K562 (cell line): ENCODE measurements around the gene GALNT18.

ENCODE experiments used
- AFF4 ChIP-seq: sonication (generic); formaldehyde crosslinking; IDR thresholded peaks from 2 replicates; pipeline ENCODE4 v1.8.0; 2023; ENCODE audit warnings: mild to moderate bottlenecking, missing genetic modification reagents
- E2F4 ChIP-seq: sonication (generic); formaldehyde crosslinking; IDR thresholded peaks from 2 replicates; pipeline ENCODE4 v1.8.0; 2022; ENCODE audit warnings: mild to moderate bottlenecking, low read depth, missing genetic modification reagents
- EHMT2 ChIP-seq: fragments of 450-650 bp; IDR thresholded peaks from 2 replicates; pipeline ENCODE4 v1.6.1; 2018; ENCODE audit warnings: antibody characterized with exemption
- MTF1 ChIP-seq: fragments of 250-450 bp; sonication (Bioruptor Pico); IDR thresholded peaks from 2 replicates; pipeline ENCODE4 v1.9.0; 2021; ENCODE audit warnings: moderate library complexity, mild to moderate bottlenecking, inconsistent platforms, borderline replicate concordance
- NFIX ChIP-seq: fragments of 250-450 bp; sonication (Bioruptor Pico); IDR thresholded peaks from 2 replicates; pipeline ENCODE4 v1.4.0; 2020; ENCODE audit warnings: low read depth, mild to moderate bottlenecking, moderate library complexity
- PHF8 ChIP-seq: fragments of 200-600 bp; sonication (generic); IDR thresholded peaks from 2 replicates; pipeline ENCODE4 v1.6.1; 2012; ENCODE audit warnings: mixed run types, mild to moderate bottlenecking, inconsistent platforms, low read length, moderate library complexity, borderline replicate concordance
- RAD21 ChIP-seq, 2 experiments: fragments of 250-450 bp in 1 of 2; fragments of 450-650 bp in 1 of 2; sonication (Bioruptor Pico) in 1 of 2; formaldehyde crosslinking in 1 of 2; IDR thresholded peaks in 1 of 2; conservative IDR thresholded peaks in 1 of 2; 2 replicates each; pipeline versions ENCODE4 v1.4.0 to v1.8.0; 2020 to 2022; ENCODE audit warnings: mild to moderate bottlenecking in 2 of 2, moderate library complexity in 1 of 2
- SMAD3 ChIP-seq: fragments of 450-650 bp; formaldehyde crosslinking; conservative IDR thresholded peaks from 2 replicates; pipeline ENCODE4 v1.4.0; 2020; ENCODE audit warnings: mild to moderate bottlenecking
- TCF7L2 ChIP-seq: fragments of 150-350 bp; IDR thresholded peaks from 2 replicates; pipeline ENCODE4 v1.6.1; 2016; ENCODE audit warnings: low read depth, mild to moderate bottlenecking, low read length, moderate library complexity
- ZBTB12 ChIP-seq: fragments of 250-450 bp; sonication (Bioruptor Pico); IDR thresholded peaks from 2 replicates; pipeline ENCODE4 v1.4.0; 2020
- ZNF121 ChIP-seq: sonication (generic); formaldehyde crosslinking; conservative IDR thresholded peaks from 2 replicates; pipeline ENCODE4 v1.8.0; 2022; ENCODE audit warnings: missing genetic modification reagents
- ZNF280B ChIP-seq: fragments of 250-450 bp; sonication (Bioruptor Pico); IDR thresholded peaks from 2 replicates; pipeline ENCODE4 v1.5.1; 2021; ENCODE audit warnings: mild to moderate bottlenecking
- ZNF778 ChIP-seq: fragments of 450-650 bp; formaldehyde crosslinking; IDR thresholded peaks from 2 replicates; pipeline ENCODE4 v1.4.0; 2020; ENCODE audit warnings: mild to moderate bottlenecking, moderate library complexity

- TF ChIP-seq ZNF280B (CRISPR knock-in tag): no peak
- TF ChIP-seq ZNF121 (CRISPR knock-in tag): no peak
- no peak for TF ChIP-seq SMAD3
- no peak for TF ChIP-seq AFF4 (CRISPR knock-in tag)
- TF ChIP-seq ZNF778 (CRISPR knock-in tag): no peak
- no peak for TF ChIP-seq EHMT2
- TF ChIP-seq PHF8: no peak
- no peak for TF ChIP-seq RAD21 (CRISPR knock-in tag; conservative IDR thresholded peaks at IDR 0.05 in 1 of 2, IDR thresholded peaks at IDR 0.05 in 1 of 2)
- no peak for TF ChIP-seq MTF1 (CRISPR knock-in tag)
- no peak for TF ChIP-seq NFIX (CRISPR knock-in tag)
- TF ChIP-seq TCF7L2: no peak
- TF ChIP-seq E2F4 (CRISPR knock-in tag): no peak
- TF ChIP-seq ZBTB12 (CRISPR knock-in tag): no peak
Measured at GRCh38 chr11:11387622-11388305, 234.0 kb downstream of the GALNT18 start.
